GM18951 (cell line): ENCODE results near the gene CD34.

Source experiments
- POLR2A ChIP-seq: IDR thresholded peaks from 4 replicates; pipeline ENCODE4 v1.6.1; 2011; ENCODE audit warnings: mild to moderate bottlenecking; ENCODE audit not compliant: insufficient read length, insufficient read depth; ENCODE audit errors: extremely low read depth
- in situ Hi-C: fragments of 300-500 bp; cut with MboI; formaldehyde crosslinking; loops from one replicate; pipeline ENCODE4 v1.12.0; 2022; ENCODE audit warnings: low sequenced_read_pairs, mixed read lengths, inconsistent platforms; ENCODE audit not compliant: unreplicated experiment

The CD34 gene

GRCh38 chr1:207845109-207845508, 65.8 kb downstream of the CD34 start:
- no peak for TF ChIP-seq POLR2A
- in situ Hi-C loops: no loop called here

DNA sequence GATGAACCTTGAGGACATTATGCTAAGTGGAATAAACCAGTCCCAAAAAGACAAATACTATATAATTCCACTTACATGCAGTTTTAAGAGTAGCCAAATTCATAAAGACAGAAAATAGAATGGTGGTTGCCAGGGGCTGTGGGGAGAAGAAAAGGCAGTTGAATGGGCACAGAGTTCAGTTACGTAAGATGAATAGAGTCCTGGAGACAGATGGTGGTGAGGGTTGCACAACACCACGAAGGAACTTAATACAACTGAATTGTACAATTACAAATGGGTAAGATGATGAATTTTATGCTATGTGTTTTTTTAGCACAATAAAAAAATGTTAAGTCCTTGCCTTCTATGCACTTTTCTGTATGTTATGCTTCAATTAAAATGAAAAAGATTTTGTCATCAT, 66.6 kb downstream of the CD34 start:
- no peak for TF ChIP-seq POLR2A
- in situ Hi-C loops: no loop called here

- in situ Hi-C loops: no loop called here
- no peak for TF ChIP-seq POLR2A
These were observed 68.4 kb downstream of the CD34 start for GRCh38 chr1:207842506-207842905.

DNA sequence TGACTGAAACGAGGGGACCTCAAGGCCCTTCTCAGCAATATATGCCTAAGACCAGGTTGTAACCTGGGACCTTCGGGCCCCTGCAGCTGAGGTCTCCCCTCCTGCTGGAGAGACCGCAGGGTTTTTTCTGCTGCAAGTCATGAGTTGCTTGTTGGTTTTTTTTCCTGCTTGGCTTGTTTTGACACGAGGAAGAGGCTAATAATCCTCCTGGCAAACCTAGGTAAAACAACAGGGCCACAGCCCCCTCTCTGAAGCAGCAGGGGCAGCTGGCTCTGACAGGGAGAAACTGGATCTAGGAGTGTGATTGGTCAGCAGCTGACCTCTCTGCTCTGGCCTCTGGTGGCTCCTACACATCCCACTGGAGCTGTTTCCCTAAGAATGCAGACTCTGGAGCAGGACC, 69.0 kb downstream of the CD34 start:
- TF ChIP-seq POLR2A: no peak
- in situ Hi-C loops: no loop called here

DNA sequence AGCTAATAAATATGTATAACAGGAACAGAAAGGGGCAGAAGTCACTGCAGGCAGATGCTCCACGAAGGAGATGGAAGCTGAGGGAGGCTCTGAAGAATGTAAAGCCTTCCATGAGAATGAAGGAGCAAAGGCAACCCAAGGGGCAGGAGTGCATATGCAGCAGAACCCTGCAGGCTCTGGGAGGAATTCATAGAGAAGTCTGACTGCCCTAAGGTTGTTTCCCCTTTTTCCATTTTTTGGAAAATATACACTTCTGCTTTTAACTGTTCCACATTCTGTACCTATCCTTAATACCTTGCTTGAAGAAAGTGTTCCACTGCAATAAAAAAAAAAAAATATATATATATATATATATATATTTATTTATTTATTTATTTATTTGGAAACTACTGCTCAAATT, 69.6 kb downstream of the CD34 start:
- in situ Hi-C loops: no loop called here
- TF ChIP-seq POLR2A: no peak

DNA sequence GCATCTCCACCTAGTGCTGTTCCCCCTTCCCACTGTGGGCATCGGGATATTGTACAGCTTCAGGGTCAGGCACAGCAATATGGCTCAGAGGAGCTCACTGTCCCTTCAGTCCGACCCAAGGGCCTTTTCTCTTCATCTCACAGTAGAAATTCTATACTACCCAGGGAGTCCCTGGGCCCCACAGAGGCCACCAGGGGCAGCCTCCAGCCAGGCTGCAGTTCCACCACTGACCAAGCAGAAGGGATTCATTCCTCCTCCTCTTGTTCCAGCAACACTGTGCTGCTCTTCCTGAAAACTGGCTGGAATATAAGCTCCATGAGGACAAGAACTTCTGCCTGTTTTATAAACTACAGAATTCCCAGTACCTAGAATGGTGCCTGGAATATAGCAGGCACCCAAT, 70.5 kb downstream of the CD34 start:
- in situ Hi-C loops: no loop called here

GRCh38 chr1:207839083-207839413, 71.9 kb downstream of the CD34 start:
- in situ Hi-C loops: no loop called here
- no peak for TF ChIP-seq POLR2A

More for the DNA sequence above, 70.5 kb downstream of the CD34 start:
- no peak for TF ChIP-seq POLR2A

GRCh38 chr1:207838156-207839082, 72.5 kb downstream of the CD34 start:
- in situ Hi-C loops: no loop called here
- TF ChIP-seq POLR2A: no peak

DNA sequence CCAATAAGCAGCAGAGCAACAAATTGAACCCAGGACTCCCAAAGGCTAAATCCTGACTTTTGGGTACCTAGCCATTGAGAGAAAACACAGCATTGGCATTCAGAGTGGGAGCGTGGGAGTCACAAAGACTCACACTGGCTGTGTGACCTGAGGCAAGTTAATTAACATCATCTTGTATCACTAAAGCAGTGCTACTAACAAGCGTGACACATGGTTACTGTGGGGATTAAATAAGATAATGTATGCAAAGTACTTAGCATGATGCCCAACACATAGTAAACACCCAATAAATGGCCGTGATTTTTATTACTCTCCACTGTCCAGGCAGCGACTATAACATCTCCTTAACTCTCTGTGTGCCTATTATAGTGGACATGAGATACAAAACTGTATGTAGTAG, 73.3 kb downstream of the CD34 start:
- TF ChIP-seq POLR2A: no peak
- in situ Hi-C loops: no loop called here

DNA sequence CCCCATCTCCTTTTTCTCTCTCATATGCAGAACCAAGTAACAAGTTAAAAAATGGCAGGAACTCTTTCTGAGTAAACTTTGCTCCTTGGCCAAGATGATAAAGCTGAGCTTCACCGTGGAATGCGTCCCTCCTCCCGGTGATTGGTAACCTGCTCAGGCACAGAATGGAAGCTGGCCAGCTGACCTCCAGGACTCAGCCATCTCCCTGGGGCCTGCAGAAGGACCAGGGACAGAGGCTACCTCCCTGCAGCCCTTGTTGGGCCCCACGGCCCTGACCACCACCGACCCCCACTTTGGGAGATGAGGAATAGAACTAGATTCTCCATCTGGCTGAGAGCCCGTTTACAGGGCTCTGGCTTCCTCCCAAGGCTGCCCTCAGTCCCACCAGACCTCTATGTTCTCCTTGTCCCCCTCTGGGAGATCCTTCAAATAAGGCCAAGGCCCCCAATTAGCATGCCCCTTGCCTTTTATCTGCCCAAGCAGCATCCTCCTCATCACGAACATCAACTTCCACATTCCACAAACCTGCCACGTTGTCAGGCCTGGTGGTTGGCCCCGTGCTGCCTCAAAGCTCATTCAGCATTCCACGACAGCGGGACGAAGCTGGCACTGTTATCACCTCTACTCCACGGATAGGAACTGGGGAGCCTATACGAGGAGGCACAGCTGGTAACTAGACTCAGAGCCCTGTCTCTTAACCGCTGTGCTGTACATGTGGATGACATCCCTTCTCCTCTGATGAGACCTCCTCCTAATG, 74.2 kb downstream of the CD34 start:
- TF ChIP-seq POLR2A: no peak
- in situ Hi-C loops: no loop called here

GRCh38 chr1:207835958-207836357, 75.0 kb downstream of the CD34 start:
- no peak for TF ChIP-seq POLR2A
- in situ Hi-C loops: no loop called here

DNA sequence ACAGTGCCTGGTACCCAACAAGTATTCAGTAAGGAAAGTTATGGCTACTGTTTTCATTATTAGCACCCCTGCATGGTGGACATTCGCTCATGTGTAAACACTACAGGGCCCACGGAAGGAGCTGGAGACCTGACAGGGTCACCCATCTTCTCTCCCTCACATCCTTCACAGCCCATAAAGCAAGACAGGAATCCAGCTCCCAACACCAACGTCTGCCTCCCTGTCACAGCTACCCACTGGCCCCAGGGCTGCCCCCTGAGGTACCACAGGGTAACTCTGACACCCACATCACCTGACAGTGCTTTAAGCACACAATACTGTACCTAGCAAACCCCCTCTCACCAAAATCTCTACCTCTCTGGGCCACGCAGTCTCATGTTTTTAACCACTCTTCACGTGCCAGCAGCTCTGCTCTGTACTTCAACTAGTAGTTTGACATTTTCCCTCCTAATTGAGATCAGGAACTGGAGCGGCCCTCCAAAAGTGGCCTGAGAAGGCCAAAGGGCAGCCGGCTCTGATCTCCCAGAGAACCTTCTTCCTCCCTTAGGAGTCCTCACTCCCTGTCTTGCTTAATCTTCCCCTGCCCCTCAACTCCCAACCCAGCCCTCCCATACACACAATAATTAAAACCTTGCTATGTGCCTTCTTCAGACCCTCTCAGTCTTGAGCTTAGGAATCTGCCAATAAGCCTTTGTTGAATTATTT, 76.8 kb downstream of the CD34 start:
- in situ Hi-C loops: loop anchor here (5.0 kb wide), 1 partner anchor 33 kb away; no protein-coding TSS in a partner anchor
- TF ChIP-seq POLR2A: no peak

GRCh38 chr1:207833381-207833780, 77.5 kb downstream of the CD34 start:
- in situ Hi-C loops: loop anchor here (5.0 kb wide), 1 partner anchor 34 kb away; no protein-coding TSS in a partner anchor
- no peak for TF ChIP-seq POLR2A
